B cell (primary cell): Measurements from ENCODE around the gene YEATS2.

ENCODE experiments used
- CTCF ChIP-seq: fragments of 200-600 bp; IDR thresholded peaks from one replicate; pipeline ENCODE4 v1.8.0; 2022; ENCODE audit warnings: antibody characterized with exemption, mild to moderate bottlenecking
- EZH2 ChIP-seq: IDR thresholded peaks from 2 replicates; pipeline ENCODE4 v1.6.1; 2012; ENCODE audit warnings: borderline replicate concordance, low read depth, mild to moderate bottlenecking, moderate library complexity, low read length; ENCODE audit not compliant: insufficient read depth, poor library complexity, severe bottlenecking

- TF ChIP-seq CTCF, result no peak
- no peak for TF ChIP-seq EZH2
Measured at GRCh38 chr3:183845608-183846288, 148.2 kb downstream of the YEATS2 start.
